T-helper 22 cell (primary cell): ENCODE results near the gene PTPRN2.

Experiments used
- DNase-seq: peaks from one replicate; pipeline ENCODE4 v3.0.0-alpha.2; 2020; ENCODE audit warnings: low read depth

The PTPRN2 gene

GRCh38 chr7:158067931-158068482 lies 519.6 kb downstream of the PTPRN2 start:
- no peak for DNase-seq

GRCh38 chr7:158067219-158067930 lies 520.2 kb downstream of the PTPRN2 start:
- no peak for DNase-seq

- DNase-seq: no peak
These were observed 521.5 kb downstream of the PTPRN2 start for GRCh38 chr7:158066085-158066484.

- no peak for DNase-seq
These were observed 522.3 kb downstream of the PTPRN2 start for GRCh38 chr7:158065340-158065739.

- DNase-seq: no peak
These were observed 523.0 kb downstream of the PTPRN2 start for GRCh38 chr7:158064631-158065030.

- no peak for DNase-seq
These were observed 523.6 kb downstream of the PTPRN2 start for GRCh38 chr7:158063850-158064610.

GRCh38 chr7:158062661-158063060 lies 525.0 kb downstream of the PTPRN2 start:
- no peak for DNase-seq

- DNase-seq: no peak
These were observed 525.6 kb downstream of the PTPRN2 start for GRCh38 chr7:158061884-158062656.

- no peak for DNase-seq
These were observed 526.5 kb downstream of the PTPRN2 start for GRCh38 chr7:158061026-158061630.

GRCh38 chr7:158060216-158060615 lies 527.4 kb downstream of the PTPRN2 start:
- no peak for DNase-seq

GRCh38 chr7:158057446-158057845 lies 530.2 kb downstream of the PTPRN2 start:
- DNase-seq: no peak

GRCh38 chr7:158056761-158057160 lies 530.9 kb downstream of the PTPRN2 start:
- DNase-seq: no peak

- DNase-seq: no peak
These were observed 531.7 kb downstream of the PTPRN2 start for GRCh38 chr7:158055726-158056510.

- no peak for DNase-seq
These were observed 533.0 kb downstream of the PTPRN2 start for GRCh38 chr7:158054611-158055010.

GRCh38 chr7:158054081-158054480 lies 533.5 kb downstream of the PTPRN2 start:
- DNase-seq: no peak

- no peak for DNase-seq
These were observed 534.3 kb downstream of the PTPRN2 start for GRCh38 chr7:158053183-158053915.

- no peak for DNase-seq
These were observed 535.1 kb downstream of the PTPRN2 start for GRCh38 chr7:158052381-158053060.

GRCh38 chr7:158051776-158052175 lies 535.8 kb downstream of the PTPRN2 start:
- DNase-seq: no peak

- DNase-seq: no peak
These were observed 536.5 kb downstream of the PTPRN2 start for GRCh38 chr7:158050978-158051651.
